ENCODE results near the gene TLE2.

Gene TLE2

DNA sequence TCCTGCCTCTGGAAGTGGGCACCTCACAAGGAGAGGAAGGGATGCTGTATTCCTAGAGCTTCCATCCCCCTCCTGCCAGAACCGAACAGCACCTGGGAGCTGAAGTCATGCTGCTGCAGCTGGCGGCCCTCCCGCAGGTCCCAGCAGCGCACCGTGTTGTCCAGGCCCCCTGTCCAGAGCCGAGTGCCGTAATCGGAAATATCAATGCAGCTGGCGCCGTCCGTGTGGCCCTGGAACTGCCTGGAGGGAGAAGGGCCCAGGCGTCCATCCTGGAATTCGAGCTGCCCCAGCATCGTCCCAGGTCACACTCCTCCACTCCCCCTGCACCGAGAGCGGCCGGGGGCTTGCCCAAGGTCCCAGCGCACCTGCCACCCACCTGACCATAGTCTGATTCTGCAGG, 23.7 kb downstream of the TLE2 start:
- no peaks in the 10 kb centered on the region for H3K27me3 ChIP-seq (ENCODE audit: insufficient read depth, low read length, poor library complexity)
- H3K27ac ChIP-seq (ENCODE audit: low read length) = no peak overlapping the region
- no peak overlapping the region for H3K4me2 ChIP-seq (ENCODE audit: insufficient read depth, low read length)
- 0 out of 2 replicates have a peak, but pooled peaks cover 3% of the 10 kb centered on the region for H4K20me1 ChIP-seq (ENCODE audit: insufficient read depth, low read length)
- H3K36me3 ChIP-seq (ENCODE audit: insufficient read depth, low read length) = no peaks in the 10 kb centered on the region
- no peaks in the 10 kb centered on the region for H3K79me2 ChIP-seq (ENCODE audit: insufficient read depth, low read length)
- ATAC-seq (ENCODE audit: insufficient read depth, low read depth) = no peak
- H2AFZ ChIP-seq (ENCODE audit: low read depth, low read length) = no peak overlapping the region
- H3K4me3 ChIP-seq (ENCODE audit: low read depth in 1 of 2, low read length in 2 of 2) = no peak overlapping the region
- TF ChIP-seq EZH2 (IDR thresholded peaks at IDR 0.05; ENCODE audit: borderline replicate concordance, low read depth, low read length, severe bottlenecking) = no peak
- TF ChIP-seq, protein P1, sequence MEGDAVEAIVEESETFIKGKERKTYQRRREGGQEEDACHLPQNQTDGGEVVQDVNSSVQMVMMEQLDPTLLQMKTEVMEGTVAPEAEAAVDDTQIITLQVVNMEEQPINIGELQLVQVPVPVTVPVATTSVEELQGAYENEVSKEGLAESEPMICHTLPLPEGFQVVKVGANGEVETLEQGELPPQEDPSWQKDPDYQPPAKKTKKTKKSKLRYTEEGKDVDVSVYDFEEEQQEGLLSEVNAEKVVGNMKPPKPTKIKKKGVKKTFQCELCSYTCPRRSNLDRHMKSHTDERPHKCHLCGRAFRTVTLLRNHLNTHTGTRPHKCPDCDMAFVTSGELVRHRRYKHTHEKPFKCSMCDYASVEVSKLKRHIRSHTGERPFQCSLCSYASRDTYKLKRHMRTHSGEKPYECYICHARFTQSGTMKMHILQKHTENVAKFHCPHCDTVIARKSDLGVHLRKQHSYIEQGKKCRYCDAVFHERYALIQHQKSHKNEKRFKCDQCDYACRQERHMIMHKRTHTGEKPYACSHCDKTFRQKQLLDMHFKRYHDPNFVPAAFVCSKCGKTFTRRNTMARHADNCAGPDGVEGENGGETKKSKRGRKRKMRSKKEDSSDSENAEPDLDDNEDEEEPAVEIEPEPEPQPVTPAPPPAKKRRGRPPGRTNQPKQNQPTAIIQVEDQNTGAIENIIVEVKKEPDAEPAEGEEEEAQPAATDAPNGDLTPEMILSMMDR (IDR thresholded peaks at IDR 0.05; ENCODE audit: borderline replicate concordance, extremely low read depth, low read length, poor library complexity, severe bottlenecking) = no peak
- DNase-seq = no peak
- H3K9ac ChIP-seq (ENCODE audit: low read depth, low read length) = no peak overlapping the region
- H3K9me3 ChIP-seq (ENCODE audit: insufficient read depth, low read length, severe bottlenecking) = no peaks in the 10 kb centered on the region
- H3K4me1 ChIP-seq (ENCODE audit: insufficient read depth, low read length) = no peaks in the 10 kb centered on the region

DNA sequence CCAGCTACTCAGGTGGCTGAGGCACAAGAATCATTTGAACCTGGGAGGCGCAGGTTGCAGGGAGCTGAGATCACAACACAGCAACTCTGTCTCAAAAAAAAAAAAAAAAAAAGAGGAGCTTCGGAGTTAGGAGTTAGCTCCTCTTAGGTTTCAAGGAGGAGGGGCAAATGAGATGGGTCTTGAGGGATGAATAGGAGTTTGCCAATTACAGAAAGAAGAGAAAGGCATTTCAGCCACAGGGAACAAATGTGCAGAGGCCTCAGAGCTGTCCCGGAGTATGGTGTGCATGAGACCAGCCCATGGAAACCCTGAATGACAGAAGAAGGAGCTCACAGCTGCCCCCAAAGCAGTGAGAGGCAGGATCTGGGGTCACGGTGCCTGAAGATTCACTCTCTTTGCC, 24.6 kb downstream of the TLE2 start:
- Histone ChIP-seq H4K20me1 (ENCODE audit: insufficient read depth, low read length) (0 out of 2 replicates have a peak, but pooled peaks cover 3% of the 10 kb centered on the region), H3K27me3 (ENCODE audit: insufficient read depth, low read length, poor library complexity) (no peaks in the 10 kb centered on the region), H3K4me2 (ENCODE audit: insufficient read depth, low read length) (no peak overlapping the region), H2AFZ (ENCODE audit: low read depth, low read length) (no peak overlapping the region), H3K79me2 (ENCODE audit: insufficient read depth, low read length) (no peaks in the 10 kb centered on the region), H3K9me3 (ENCODE audit: insufficient read depth, low read length, severe bottlenecking) (no peaks in the 10 kb centered on the region), H3K4me3 (ENCODE audit: low read depth in 1 of 2, low read length in 2 of 2) (no peak overlapping the region), H3K36me3 (ENCODE audit: insufficient read depth, low read length) (no peaks in the 10 kb centered on the region), H3K9ac (ENCODE audit: low read depth, low read length) (no peak overlapping the region), H3K27ac (ENCODE audit: low read length) (no peak overlapping the region), H3K4me1 (ENCODE audit: insufficient read depth, low read length) (no peaks in the 10 kb centered on the region)
- no peak for DNase-seq
- no peak for ATAC-seq (ENCODE audit: insufficient read depth, low read depth)
- TF ChIP-seq, protein P1 (IDR thresholded peaks at IDR 0.05; ENCODE audit: borderline replicate concordance, extremely low read depth, low read length, poor library complexity, severe bottlenecking) = no peak
- no peak for TF ChIP-seq EZH2 (IDR thresholded peaks at IDR 0.05; ENCODE audit: borderline replicate concordance, low read depth, low read length, severe bottlenecking)

- TF ChIP-seq, protein P1 (IDR thresholded peaks at IDR 0.05; ENCODE audit: borderline replicate concordance, extremely low read depth, low read length, poor library complexity, severe bottlenecking) = no peak
- Histone ChIP-seq H3K4me3 (ENCODE audit: low read depth in 1 of 2, low read length in 2 of 2) (no peak overlapping the region), H3K9ac (ENCODE audit: low read depth, low read length) (no peak overlapping the region), H3K4me2 (ENCODE audit: insufficient read depth, low read length) (no peak overlapping the region), H4K20me1 (ENCODE audit: insufficient read depth, low read length) (no peaks in the 10 kb centered on the region), H3K27ac (ENCODE audit: low read length) (no peak overlapping the region), H3K27me3 (ENCODE audit: insufficient read depth, low read length, poor library complexity) (no peaks in the 10 kb centered on the region), H3K79me2 (ENCODE audit: insufficient read depth, low read length) (no peaks in the 10 kb centered on the region), H3K36me3 (ENCODE audit: insufficient read depth, low read length) (no peaks in the 10 kb centered on the region), H3K4me1 (ENCODE audit: insufficient read depth, low read length) (no peaks in the 10 kb centered on the region), H3K9me3 (ENCODE audit: insufficient read depth, low read length, severe bottlenecking) (no peaks in the 10 kb centered on the region), H2AFZ (ENCODE audit: low read depth, low read length) (no peak overlapping the region)
- no peak for ATAC-seq (ENCODE audit: insufficient read depth, low read depth)
- DNase-seq = no peak
Observed at GRCh38 chr19:3003046-3003445, 26.0 kb downstream of the TLE2 start.

GRCh38 chr19:3001235-3001800, 27.8 kb downstream of the TLE2 start:
- no peak overlapping the region for H3K9ac ChIP-seq (ENCODE audit: low read depth, low read length)
- H3K36me3 ChIP-seq (ENCODE audit: insufficient read depth, low read length) = no peaks in the 10 kb centered on the region
- no peak overlapping the region for H3K4me2 ChIP-seq (ENCODE audit: insufficient read depth, low read length)

More at GRCh38 chr19:3001235-3001800, 27.8 kb downstream of the TLE2 start:
- Histone ChIP-seq H3K4me1 (ENCODE audit: insufficient read depth, low read length) (no peaks in the 10 kb centered on the region), H2AFZ (ENCODE audit: low read depth, low read length) (no peak overlapping the region), H4K20me1 (ENCODE audit: insufficient read depth, low read length) (no peaks in the 10 kb centered on the region), H3K79me2 (ENCODE audit: insufficient read depth, low read length) (no peaks in the 10 kb centered on the region), H3K9me3 (ENCODE audit: insufficient read depth, low read length, severe bottlenecking) (no peaks in the 10 kb centered on the region), H3K4me3 (ENCODE audit: low read depth in 1 of 2, low read length in 2 of 2) (no peak overlapping the region), H3K27me3 (ENCODE audit: insufficient read depth, low read length, poor library complexity) (no peaks in the 10 kb centered on the region), H3K27ac (ENCODE audit: low read length) (no peak overlapping the region)
- no peak for TF ChIP-seq EZH2 (IDR thresholded peaks at IDR 0.05; ENCODE audit: borderline replicate concordance, low read depth, low read length, severe bottlenecking)
- TF ChIP-seq, protein P1 (IDR thresholded peaks at IDR 0.05; ENCODE audit: borderline replicate concordance, extremely low read depth, low read length, poor library complexity, severe bottlenecking) = no peak
- DNase-seq (no peak), ATAC-seq (ENCODE audit: insufficient read depth, low read depth) (no peak)

Data from DND-41 (cell line).